Measurements from ENCODE around the gene CD36.

DNA sequence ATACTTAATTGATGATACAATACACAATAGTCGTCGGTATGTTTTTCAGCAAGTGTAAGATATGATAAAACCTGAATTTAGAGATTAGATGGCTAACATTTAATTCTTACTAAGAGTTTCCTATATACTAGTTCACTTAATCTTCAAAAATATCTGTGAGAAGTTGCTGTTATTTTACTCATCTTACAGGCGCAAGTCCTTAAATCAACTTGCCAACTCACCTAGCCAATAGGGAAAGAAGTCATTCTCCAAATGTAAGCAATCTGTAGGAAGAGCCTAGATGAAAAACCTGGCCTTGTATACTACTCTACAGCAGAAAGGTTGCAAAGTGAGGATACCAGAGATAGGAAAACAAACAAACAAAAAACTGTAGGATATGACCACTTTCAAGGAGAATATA, 10.6 kb downstream of the CD36 start:
- TF ChIP-seq, protein P1, sequence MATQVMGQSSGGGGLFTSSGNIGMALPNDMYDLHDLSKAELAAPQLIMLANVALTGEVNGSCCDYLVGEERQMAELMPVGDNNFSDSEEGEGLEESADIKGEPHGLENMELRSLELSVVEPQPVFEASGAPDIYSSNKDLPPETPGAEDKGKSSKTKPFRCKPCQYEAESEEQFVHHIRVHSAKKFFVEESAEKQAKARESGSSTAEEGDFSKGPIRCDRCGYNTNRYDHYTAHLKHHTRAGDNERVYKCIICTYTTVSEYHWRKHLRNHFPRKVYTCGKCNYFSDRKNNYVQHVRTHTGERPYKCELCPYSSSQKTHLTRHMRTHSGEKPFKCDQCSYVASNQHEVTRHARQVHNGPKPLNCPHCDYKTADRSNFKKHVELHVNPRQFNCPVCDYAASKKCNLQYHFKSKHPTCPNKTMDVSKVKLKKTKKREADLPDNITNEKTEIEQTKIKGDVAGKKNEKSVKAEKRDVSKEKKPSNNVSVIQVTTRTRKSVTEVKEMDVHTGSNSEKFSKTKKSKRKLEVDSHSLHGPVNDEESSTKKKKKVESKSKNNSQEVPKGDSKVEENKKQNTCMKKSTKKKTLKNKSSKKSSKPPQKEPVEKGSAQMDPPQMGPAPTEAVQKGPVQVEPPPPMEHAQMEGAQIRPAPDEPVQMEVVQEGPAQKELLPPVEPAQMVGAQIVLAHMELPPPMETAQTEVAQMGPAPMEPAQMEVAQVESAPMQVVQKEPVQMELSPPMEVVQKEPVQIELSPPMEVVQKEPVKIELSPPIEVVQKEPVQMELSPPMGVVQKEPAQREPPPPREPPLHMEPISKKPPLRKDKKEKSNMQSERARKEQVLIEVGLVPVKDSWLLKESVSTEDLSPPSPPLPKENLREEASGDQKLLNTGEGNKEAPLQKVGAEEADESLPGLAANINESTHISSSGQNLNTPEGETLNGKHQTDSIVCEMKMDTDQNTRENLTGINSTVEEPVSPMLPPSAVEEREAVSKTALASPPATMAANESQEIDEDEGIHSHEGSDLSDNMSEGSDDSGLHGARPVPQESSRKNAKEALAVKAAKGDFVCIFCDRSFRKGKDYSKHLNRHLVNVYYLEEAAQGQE (IDR thresholded peaks at IDR 0.05; ENCODE audit: borderline replicate concordance), result no peak
- TF ChIP-seq, protein P2, sequence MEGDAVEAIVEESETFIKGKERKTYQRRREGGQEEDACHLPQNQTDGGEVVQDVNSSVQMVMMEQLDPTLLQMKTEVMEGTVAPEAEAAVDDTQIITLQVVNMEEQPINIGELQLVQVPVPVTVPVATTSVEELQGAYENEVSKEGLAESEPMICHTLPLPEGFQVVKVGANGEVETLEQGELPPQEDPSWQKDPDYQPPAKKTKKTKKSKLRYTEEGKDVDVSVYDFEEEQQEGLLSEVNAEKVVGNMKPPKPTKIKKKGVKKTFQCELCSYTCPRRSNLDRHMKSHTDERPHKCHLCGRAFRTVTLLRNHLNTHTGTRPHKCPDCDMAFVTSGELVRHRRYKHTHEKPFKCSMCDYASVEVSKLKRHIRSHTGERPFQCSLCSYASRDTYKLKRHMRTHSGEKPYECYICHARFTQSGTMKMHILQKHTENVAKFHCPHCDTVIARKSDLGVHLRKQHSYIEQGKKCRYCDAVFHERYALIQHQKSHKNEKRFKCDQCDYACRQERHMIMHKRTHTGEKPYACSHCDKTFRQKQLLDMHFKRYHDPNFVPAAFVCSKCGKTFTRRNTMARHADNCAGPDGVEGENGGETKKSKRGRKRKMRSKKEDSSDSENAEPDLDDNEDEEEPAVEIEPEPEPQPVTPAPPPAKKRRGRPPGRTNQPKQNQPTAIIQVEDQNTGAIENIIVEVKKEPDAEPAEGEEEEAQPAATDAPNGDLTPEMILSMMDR (IDR thresholded peaks at IDR 0.05; ENCODE audit: poor library complexity, severe bottlenecking), result no peak
- TF ChIP-seq RAD21 (conservative IDR thresholded peaks at IDR 0.05), result no peak
- no peak for TF ChIP-seq MXI1 (conservative IDR thresholded peaks at IDR 0.05; ENCODE audit: poor library complexity, severe bottlenecking)
- no peak for TF ChIP-seq POLR2AphosphoS5 (IDR thresholded peaks at IDR 0.05)
- no peak for TF ChIP-seq EP300 (conservative IDR thresholded peaks at IDR 0.05; ENCODE audit: poor library complexity, severe bottlenecking)
- TF ChIP-seq SMC3 (conservative IDR thresholded peaks at IDR 0.05; ENCODE audit: poor library complexity), result no peak
- no peak for TF ChIP-seq EZH2 (IDR thresholded peaks at IDR 0.05; ENCODE audit: borderline replicate concordance, insufficient read depth, low read length, poor library complexity, severe bottlenecking)
